Lower lobe of right lung (tissue), 2 donors: ENCODE data around the gene PRPF38A. TPM values are rescaled to one million over a fixed set of nuclear protein-coding genes. Genes with fewer than 3 reads are reported as not detected.

Experiments used
- ATAC-seq, 2 donors: fragments of 200-7000 bp; cut with Tn5 transposase; one replicate each; pipeline ENCODE4 v1.9.1; 2020 to 2022; ENCODE audit warnings: mild to moderate bottlenecking in 2 of 2, moderate library complexity in 2 of 2
- DNase-seq: peaks from one replicate; pipeline ENCODE4 v3.0.0-alpha.2; 2020
- H3K27ac ChIP-seq: fragments of 200-600 bp; one replicate; pipeline ENCODE4 v1.8.0; 2022
- H3K27me3 ChIP-seq: fragments of 200-600 bp; one replicate; pipeline ENCODE4 v1.8.0; 2022; ENCODE audit warnings: low read depth
- H3K36me3 ChIP-seq: fragments of 200-600 bp; one replicate; pipeline ENCODE4 v1.8.0; 2022; ENCODE audit warnings: mild to moderate bottlenecking
- H3K4me1 ChIP-seq: fragments of 200-600 bp; one replicate; pipeline ENCODE4 v1.8.0; 2022
- H3K4me3 ChIP-seq: fragments of 200-600 bp; one replicate; pipeline ENCODE4 v1.8.0; 2022; ENCODE audit warnings: mild to moderate bottlenecking
- H3K9me3 ChIP-seq: fragments of 200-600 bp; one replicate; pipeline ENCODE4 v1.8.0; 2022
- intact Hi-C: fragments of 100-400 bp; cut with DNase I; formaldehyde crosslinking; loops from one replicate; pipeline ENCODE4 v1.11.0; 2022
- total RNA-seq: library from RNA; stranded (reverse); fragmentation: NEBNext Ultra II Directional; extraction: Animal tissue kit (Norgen Biotek cat#: 25700); gene quantifications from one replicate; pipeline ENCODE4 v1.2.1, GENCODE V29; 2021
- TF ChIP-seq, protein P1 (sequence below): fragments of 200-600 bp; IDR thresholded peaks from one replicate; pipeline ENCODE4 v1.8.0; 2022; ENCODE audit warnings: antibody characterized with exemption, mild to moderate bottlenecking
- donor health status: DM: no; HTN: yes; CAD: no; lungs with severe emphysema.

PRPF38A gene
- total RNA-seq, 1 donor from 2014 or later = 34.7 TPM

DNA sequence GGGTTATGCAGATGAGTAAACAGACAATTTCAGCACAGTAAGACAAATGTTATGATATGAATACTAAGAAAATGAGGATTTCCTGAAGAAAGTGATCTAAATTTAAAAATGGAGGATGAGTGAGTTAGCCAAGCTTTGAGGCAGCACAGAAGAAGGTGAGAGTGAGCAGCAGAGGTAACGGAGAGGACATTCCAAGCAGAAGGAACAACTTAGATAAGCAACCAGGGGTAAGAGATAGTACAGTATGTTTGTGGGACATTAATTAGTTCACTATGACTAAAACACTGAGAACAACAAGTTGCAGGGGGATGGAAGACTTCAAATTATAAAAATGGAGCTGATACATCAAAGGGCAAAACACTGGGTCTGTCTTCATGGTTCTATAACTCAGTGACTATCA, 22.8 kb downstream of the PRPF38A start:
- Histone ChIP-seq H3K9me3 (no peaks in the 10 kb centered on the region), H3K36me3 (peaks cover 77% of the 10 kb centered on the region), H3K27me3 (no peaks in the 10 kb centered on the region), H3K4me3 (no peak overlapping the region), H3K27ac (no peak overlapping the region), H3K4me1 (no peaks in the 10 kb centered on the region)
- intact Hi-C loops = no loop called here
- TF ChIP-seq, protein P1, sequence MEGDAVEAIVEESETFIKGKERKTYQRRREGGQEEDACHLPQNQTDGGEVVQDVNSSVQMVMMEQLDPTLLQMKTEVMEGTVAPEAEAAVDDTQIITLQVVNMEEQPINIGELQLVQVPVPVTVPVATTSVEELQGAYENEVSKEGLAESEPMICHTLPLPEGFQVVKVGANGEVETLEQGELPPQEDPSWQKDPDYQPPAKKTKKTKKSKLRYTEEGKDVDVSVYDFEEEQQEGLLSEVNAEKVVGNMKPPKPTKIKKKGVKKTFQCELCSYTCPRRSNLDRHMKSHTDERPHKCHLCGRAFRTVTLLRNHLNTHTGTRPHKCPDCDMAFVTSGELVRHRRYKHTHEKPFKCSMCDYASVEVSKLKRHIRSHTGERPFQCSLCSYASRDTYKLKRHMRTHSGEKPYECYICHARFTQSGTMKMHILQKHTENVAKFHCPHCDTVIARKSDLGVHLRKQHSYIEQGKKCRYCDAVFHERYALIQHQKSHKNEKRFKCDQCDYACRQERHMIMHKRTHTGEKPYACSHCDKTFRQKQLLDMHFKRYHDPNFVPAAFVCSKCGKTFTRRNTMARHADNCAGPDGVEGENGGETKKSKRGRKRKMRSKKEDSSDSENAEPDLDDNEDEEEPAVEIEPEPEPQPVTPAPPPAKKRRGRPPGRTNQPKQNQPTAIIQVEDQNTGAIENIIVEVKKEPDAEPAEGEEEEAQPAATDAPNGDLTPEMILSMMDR = no peak
- ATAC-seq (no peak), DNase-seq (no peak)

DNA sequence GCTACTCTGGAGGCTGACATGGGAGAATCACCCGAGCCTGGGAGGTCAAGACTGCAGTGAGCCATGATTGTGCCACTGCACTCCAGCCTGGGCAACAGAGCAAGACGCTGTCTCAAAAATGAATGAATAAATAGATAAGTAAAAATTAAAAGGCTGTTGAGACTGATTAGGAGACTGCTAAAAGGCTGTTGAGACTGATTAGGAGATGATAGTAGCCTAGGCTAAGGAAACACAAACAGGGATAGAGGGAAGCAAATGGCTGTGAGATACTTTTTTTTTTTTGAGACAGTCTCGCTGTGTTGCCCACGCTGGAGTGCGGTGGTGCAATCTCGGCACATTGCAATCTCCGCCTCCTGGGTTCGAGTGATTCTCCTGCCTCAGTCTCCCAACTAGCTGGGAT, 28.4 kb downstream of the PRPF38A start:
- Histone ChIP-seq H3K27ac (no peak overlapping the region), H3K36me3 (peaks cover 84% of the 10 kb centered on the region), H3K4me1 (no peaks in the 10 kb centered on the region), H3K27me3 (no peaks in the 10 kb centered on the region), H3K4me3 (no peak overlapping the region), H3K9me3 (no peaks in the 10 kb centered on the region)
- TF ChIP-seq, protein P1 = no peak
- intact Hi-C loops = no loop called here
- ATAC-seq (no peak), DNase-seq (no peak)

DNA sequence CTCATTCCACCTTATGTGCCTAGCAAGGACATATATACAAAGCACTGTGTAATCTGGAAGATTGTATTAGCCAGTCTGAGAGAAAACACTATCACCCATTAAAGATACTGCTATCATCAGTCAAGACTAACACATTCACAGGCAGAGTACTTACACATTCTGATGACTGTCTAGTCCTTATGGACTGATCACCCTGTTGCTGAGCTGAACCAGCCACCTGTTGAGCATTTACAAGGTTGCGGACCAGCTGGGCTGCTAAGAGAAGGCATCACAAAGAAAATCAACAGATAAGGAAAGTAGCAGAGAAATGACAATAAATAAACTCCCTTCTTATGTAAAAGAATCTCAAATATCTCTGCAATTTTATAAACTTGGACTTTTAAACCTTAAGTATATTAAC, 30.8 kb downstream of the PRPF38A start:
- Histone ChIP-seq H3K27me3 (no peaks in the 10 kb centered on the region), H3K4me3 (no peak overlapping the region), H3K27ac (no peak overlapping the region), H3K4me1 (no peaks in the 10 kb centered on the region), H3K9me3 (no peaks in the 10 kb centered on the region), H3K36me3 (peaks cover 78% of the 10 kb centered on the region)
- intact Hi-C loops = no loop called here
- TF ChIP-seq, protein P1 = no peak
- ATAC-seq = no peak
- no peak for DNase-seq

DNA sequence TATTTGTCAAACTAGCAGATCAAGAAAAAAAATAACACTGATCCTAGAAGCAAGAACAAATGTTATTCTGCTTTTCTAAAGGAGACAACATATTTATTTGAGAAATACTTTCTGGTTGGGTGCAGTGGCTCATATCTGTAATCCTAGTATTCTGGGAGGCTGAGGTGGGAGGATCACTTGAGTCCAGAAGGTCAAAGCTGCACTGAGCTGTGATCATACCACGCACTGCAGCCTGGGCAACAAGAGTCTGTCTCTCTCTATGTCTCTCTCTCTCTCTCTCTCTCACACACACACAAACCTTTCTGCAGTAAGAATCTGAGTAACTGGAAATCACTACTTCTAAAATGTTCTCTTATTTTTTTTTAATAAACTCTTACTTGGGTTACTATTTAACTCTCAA, 31.2 kb downstream of the PRPF38A start:
- Histone ChIP-seq H3K27me3 (no peaks in the 10 kb centered on the region), H3K27ac (no peak overlapping the region), H3K4me1 (no peaks in the 10 kb centered on the region), H3K36me3 (peaks cover 74% of the 10 kb centered on the region), H3K4me3 (no peak overlapping the region), H3K9me3 (no peaks in the 10 kb centered on the region)
- no peak for ATAC-seq
- TF ChIP-seq, protein P1 = no peak
- DNase-seq = no peak
- intact Hi-C loops = no loop called here

DNA sequence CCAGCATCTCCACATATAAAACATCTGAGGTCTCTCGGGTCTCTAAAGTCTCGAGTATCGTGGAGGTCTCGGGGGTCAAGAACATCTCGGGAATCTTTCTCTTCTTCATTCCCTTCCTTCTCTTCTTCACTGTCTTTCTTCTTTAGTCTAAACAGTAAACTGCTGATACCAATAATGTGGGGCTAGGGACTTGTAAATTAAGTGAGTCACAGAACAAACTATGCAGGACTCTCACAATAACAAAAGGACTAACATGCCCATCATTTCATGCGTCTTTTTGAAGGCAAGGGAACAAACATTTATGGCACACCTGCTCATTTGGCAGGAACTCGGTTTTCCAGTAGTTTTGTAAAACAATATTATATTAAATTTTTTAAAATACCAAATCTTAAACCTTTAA, 32.4 kb downstream of the PRPF38A start:
- no peaks in the 10 kb centered on the region for H3K27me3 ChIP-seq
- DNase-seq (no peak), ATAC-seq (no peak)
- peaks cover 73% of the 10 kb centered on the region for H3K36me3 ChIP-seq
- intact Hi-C loops = no loop called here
- H3K27ac ChIP-seq = no peak overlapping the region
- no peak overlapping the region for H3K4me3 ChIP-seq
- TF ChIP-seq, protein P1 = no peak
- H3K9me3 ChIP-seq = no peaks in the 10 kb centered on the region
- H3K4me1 ChIP-seq = no peaks in the 10 kb centered on the region

DNA sequence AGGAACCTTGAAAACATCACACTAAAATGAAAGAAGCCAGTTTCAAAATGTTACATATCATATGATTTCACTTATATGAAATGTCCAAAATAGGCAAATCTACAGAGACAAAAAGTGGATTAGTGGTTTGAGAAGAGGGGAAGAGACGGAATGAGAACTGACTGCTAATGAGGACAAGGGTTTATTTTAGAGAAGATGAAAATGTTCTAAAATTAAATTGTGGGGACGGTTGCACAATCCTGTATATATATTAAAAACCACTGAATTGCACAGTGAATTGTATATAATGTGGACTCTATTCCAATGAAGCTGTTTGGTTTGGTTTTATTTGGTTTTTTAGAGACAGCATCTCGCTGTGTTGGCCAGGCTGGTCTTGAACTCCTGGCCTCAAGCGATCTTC, 35.6 kb downstream of the PRPF38A start:
- H3K9me3 ChIP-seq = no peaks in the 10 kb centered on the region
- no peak for DNase-seq
- H3K4me1 ChIP-seq = no peaks in the 10 kb centered on the region
- peaks cover 68% of the 10 kb centered on the region for H3K36me3 ChIP-seq
- no peak for ATAC-seq
- TF ChIP-seq, protein P1 = no peak
- no peaks in the 10 kb centered on the region for H3K27me3 ChIP-seq
- no peak overlapping the region for H3K27ac ChIP-seq
- H3K4me3 ChIP-seq = no peak overlapping the region
- intact Hi-C loops = no loop called here
